NCI-H1417 treated with DMSO at 0.1 percent for 48 hours (cell line): Measurements from ENCODE around the gene CPT1C.

ENCODE experiments used
- DNase-seq: peaks from one replicate; lab custom pipeline; 2025; lab: John Stamatoyannopoulos, UW

The CPT1C gene

GRCh38 chr19:49681830-49682229 lies 9.1 kb upstream of the CPT1C start:
- DNase-seq = no peak

- DNase-seq = no peak
Measured at GRCh38 chr19:49682274-49682673, 8.6 kb upstream of the CPT1C start.

- no peak for DNase-seq
Measured at GRCh38 chr19:49683814-49684250, 7.1 kb upstream of the CPT1C start.

- DNase-seq = no peak
Measured at GRCh38 chr19:49684251-49684982, 6.5 kb upstream of the CPT1C start.

GRCh38 chr19:49684983-49685553 lies 5.8 kb upstream of the CPT1C start:
- no peak for DNase-seq

- no peak for DNase-seq
Measured at GRCh38 chr19:49685845-49686332, 5.0 kb upstream of the CPT1C start.

- no peak for DNase-seq
Measured at GRCh38 chr19:49686503-49687088, 4.3 kb upstream of the CPT1C start.

- no peak for DNase-seq
Measured at GRCh38 chr19:49687150-49687549, 3.8 kb upstream of the CPT1C start.

- DNase-seq = no peak
Measured at GRCh38 chr19:49687566-49688316, 3.2 kb upstream of the CPT1C start.

GRCh38 chr19:49688531-49689132 lies 2.3 kb upstream of the CPT1C start:
- DNase-seq = no peak

- no peak for DNase-seq
Measured at GRCh38 chr19:49689133-49690078, 1.5 kb upstream of the CPT1C start, which contains the start of gene ADM5. TSS of gene ADM5 (plus strand) at chr19:49689594. CDS start at chr19:49689838, 244 bp downstream.

- DNase-seq = no peak
Measured at GRCh38 chr19:49690079-49690655, 749 bp upstream of the CPT1C start.

GRCh38 chr19:49691243-49692146 lies 579 bp downstream of the CPT1C start:
- DNase-seq = no peak

GRCh38 chr19:49692147-49692506 lies 1.2 kb downstream of the CPT1C start:
- no peak for DNase-seq

- DNase-seq = no peak
Measured at GRCh38 chr19:49696115-49696514, 5.2 kb downstream of the CPT1C start.

- no peak for DNase-seq
Measured at GRCh38 chr19:49696865-49697264, 5.9 kb downstream of the CPT1C start.

GRCh38 chr19:49699364-49699763 lies 8.4 kb downstream of the CPT1C start:
- no peak for DNase-seq

- no peak for DNase-seq
Measured at GRCh38 chr19:49700563-49700962, 9.6 kb downstream of the CPT1C start.

- no peak for DNase-seq
Measured at GRCh38 chr19:49701271-49701786, 10.4 kb downstream of the CPT1C start.
